ENCODE measurements around the gene CCNQ.
"Not testable (repeated sequence)": the region's sequence is repeated elsewhere in the genome, so short reads cannot be mapped to it uniquely, and the experiment has no call there.

CCNQ gene

GRCh38 chrX:153622661-153623309, 23.8 kb upstream of the CCNQ start:
- no peak for DNase-seq

- DNase-seq = no peak
Observed at GRCh38 chrX:153621949-153622598, 23.1 kb upstream of the CCNQ start.

- DNase-seq = no peak
Observed at GRCh38 chrX:153620576-153620975, 21.6 kb upstream of the CCNQ start.

GRCh38 chrX:153614818-153615217, 15.9 kb upstream of the CCNQ start:
- DNase-seq = no peak

- no peak for DNase-seq
Observed at GRCh38 chrX:153612413-153612812, 13.5 kb upstream of the CCNQ start.

- DNase-seq = no peak
Observed at GRCh38 chrX:153611298-153612095, 12.6 kb upstream of the CCNQ start.

GRCh38 chrX:153610836-153611213, 11.9 kb upstream of the CCNQ start:
- DNase-seq = no peak

- DNase-seq = peak; percentile 82
Observed at GRCh38 chrX:153609917-153610835, 11.2 kb upstream of the CCNQ start.

- no peak for DNase-seq
Observed at GRCh38 chrX:153608806-153609205, 9.9 kb upstream of the CCNQ start.

GRCh38 chrX:153608376-153608775, 9.4 kb upstream of the CCNQ start:
- DNase-seq = no peak

GRCh38 chrX:153606503-153606902, 7.6 kb upstream of the CCNQ start:
- DNase-seq = no peak

GRCh38 chrX:153604666-153605380, 5.9 kb upstream of the CCNQ start:
- not testable (repeated sequence) for DNase-seq

GRCh38 chrX:153603131-153603656, 4.3 kb upstream of the CCNQ start:
- no peak for DNase-seq

GRCh38 chrX:153602601-153603000, 3.7 kb upstream of the CCNQ start:
- no peak for DNase-seq

GRCh38 chrX:153601511-153602110, 2.7 kb upstream of the CCNQ start:
- no peak for DNase-seq

GRCh38 chrX:153600921-153601320, 2.0 kb upstream of the CCNQ start:
- DNase-seq = no peak

GRCh38 chrX:153600032-153600373, 1.1 kb upstream of the CCNQ start:
- no peak for DNase-seq

- DNase-seq = peak; percentile 85
Observed at GRCh38 chrX:153599192-153600031, 473 bp upstream of the CCNQ start.

- no peak for DNase-seq
Observed at GRCh38 chrX:153596981-153597750, 1.8 kb downstream of the CCNQ start.

Data from stimulated activated CD4-positive, alpha-beta T cell treated with anti-CD3 and anti-CD28 coated beads, Interleukin-4, amount 100 ng/mL, for 1 hour (primary cell).